Kidney capillary endothelial cell (primary cell): ENCODE results near the gene CORO1C.
"Not testable (repeated sequence)": the region's sequence is repeated elsewhere in the genome, so short reads cannot be mapped to it uniquely, and the experiment has no call there.

ENCODE experiments used
- DNase-seq: peaks from one replicate; pipeline ENCODE4 v3.0.0-alpha.2; 2018; ENCODE audit warnings: low spot score

CORO1C gene

DNA sequence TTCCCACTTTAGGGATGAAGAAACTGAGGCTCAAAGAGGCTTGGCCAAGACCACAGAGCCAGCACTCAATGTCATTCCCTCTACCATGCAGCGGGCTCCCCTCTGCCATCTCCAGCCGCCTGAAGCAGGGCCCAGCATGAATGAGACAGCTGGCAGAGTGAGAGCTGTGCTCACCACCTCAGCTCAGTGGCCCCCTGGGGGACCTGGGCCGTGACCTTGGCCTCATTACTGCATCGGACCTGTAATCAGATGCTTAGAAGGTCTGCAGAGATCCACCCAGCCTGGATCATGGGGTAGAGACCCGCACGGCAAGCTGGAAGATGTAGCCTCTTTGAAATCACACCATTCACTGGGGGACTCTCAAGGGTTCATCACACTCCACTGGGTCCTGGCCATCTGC is 22.7 kb upstream of the CORO1C start:
- DNase-seq: no peak

DNA sequence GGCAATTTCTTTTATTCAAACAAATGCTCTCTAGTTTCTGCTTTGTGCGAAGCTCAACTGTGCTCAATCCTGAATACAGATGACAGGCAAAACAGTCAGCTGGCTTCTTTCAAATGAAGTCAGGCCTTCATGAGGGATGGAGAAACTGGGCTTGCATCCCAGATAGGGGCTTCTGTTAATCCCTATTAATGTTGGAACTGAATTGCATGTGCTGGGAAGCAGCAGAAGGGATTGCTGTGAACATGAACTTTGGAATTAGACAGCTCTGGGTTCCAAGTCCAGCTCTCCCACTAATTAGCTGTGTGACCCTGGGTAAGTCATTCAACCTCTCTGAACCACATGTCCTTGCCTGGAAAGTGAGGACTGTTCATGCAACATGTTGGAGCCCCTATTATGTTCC is 21.1 kb upstream of the CORO1C start:
- no peak for DNase-seq

DNA sequence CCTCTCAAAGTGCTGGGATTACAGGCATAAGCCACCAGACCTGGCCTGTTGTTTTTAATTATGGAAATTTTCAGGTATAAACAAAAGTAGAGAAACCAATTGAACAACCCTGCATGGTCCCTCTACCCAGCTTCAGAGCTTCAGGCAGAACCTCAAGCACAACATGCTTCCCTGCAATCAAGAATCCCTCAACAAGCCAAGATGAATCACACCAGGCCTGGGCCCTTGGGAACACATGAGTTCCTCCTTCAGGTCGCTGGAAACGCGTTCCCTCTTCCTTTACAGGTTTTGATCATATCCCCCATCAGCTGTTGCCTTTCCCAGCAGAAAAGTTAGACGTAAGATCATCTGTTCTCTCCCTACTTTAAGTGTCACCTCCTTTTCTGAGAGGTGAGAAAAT is 20.5 kb upstream of the CORO1C start:
- DNase-seq: no peak

DNA sequence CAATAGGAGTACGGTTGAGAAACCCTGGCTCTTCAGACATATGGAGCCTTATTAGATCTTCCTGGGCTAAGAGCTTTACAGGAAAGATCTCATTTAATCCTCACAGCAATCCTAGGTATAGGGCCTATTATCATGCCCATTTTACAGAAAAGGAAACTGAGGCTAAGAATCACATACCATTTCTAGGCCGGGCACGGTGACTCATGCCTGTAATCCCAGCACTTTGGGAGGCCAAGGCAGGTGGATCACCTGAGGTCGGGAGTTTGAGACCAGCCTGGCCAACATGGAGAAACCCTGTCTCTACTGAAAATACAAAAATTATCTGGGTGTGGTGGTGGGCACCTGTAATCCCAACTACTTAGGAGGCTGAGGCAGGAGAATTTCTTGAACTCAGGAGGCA is 19.7 kb upstream of the CORO1C start:
- DNase-seq: not testable (repeated sequence)

DNA sequence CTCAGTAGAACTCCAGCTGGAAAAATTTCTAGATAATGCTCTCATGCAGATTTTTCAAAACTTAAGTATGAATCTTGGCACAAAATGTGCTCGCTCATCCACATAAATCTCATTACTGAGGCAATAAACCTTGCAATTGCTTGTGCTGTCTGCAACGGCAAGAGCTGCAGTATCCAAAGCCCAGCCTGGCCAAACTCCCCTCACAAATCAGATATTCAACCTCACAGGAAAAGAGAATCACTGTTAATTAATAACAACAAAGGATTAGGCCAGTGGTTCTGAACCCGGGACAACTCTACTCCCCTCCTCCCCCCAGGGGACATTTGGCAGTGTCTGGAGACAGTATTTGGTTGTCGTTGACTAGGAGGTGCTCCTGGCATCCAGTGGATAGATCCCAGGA is 19.2 kb upstream of the CORO1C start:
- no peak for DNase-seq

DNA sequence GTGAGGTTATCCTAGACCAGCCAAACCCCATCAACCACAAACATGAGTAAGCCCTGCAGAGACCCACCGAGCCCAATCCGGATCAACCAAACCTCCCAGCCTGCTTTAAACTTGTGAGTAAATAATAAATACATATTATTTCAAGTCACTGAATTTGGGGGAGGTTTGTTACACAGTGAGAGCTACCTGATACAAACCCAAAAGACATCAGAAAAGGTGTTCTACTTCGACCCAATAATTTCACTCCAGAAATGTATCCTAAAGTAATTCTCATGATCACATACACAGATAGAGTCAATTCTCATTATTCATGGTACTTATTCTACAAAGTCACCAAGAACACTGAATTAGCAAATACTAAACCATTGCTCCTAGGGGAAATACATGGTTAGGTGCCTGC is 16.2 kb upstream of the CORO1C start:
- DNase-seq: no peak

DNA sequence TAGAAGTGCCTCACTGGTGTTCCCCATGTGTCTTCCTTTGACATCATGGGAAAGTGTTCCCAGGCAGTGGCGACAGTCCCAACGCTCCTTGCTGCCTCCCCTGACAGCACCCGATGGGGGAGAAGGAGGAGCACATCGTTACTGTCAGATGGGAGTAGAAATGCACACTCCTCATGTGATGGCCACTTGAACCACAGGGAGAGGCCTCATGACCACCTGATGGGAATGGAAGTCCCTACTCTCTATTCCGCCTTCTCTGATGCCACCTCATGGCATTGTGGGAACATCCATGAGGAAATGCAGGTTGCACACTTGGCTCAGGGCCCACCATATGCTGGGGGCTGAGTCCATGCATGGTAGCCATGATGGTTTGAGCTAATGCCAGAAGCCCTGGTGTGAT is 14.3 kb upstream of the CORO1C start:
- no peak for DNase-seq

DNA sequence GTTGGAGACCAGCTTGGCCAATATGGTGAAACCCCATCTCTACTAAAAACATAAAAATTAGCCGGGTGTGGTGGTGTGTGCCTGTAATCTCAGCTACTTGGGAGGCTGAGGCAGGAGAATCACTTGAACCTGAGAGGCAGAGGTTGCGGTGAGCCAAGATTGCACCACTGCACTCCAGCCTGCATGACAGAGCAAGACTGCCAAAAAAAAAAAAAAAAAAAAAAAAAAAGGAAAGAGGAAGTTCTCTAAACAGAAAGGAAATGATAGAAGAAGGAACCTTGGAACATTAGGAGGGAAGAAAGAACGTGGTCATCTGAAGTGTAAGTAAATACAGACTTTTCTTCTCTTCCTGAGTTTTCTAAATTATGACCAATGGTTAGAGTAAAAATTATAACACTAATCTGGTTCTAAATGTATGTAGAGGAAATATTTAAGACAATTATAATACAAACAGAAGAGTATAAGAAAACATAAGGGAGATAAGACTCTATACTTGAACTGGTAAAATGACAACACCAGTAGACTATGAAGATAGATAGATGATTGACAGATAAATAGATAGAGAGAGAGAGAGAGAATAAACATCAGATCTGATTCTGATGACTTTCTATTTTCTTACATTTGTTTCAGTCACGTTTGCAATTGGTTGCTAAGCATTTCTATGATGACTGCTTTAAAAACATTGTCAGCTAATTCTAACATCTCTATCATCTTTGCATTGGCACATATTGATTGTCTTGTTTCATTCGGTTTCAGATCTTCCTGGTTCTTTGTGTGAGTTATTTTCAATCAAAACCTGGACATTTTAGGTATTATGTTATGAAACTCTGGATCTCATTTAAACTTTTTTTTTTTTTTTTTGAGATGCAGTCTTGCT is 12.9 kb upstream of the CORO1C start:
- DNase-seq: no peak

DNA sequence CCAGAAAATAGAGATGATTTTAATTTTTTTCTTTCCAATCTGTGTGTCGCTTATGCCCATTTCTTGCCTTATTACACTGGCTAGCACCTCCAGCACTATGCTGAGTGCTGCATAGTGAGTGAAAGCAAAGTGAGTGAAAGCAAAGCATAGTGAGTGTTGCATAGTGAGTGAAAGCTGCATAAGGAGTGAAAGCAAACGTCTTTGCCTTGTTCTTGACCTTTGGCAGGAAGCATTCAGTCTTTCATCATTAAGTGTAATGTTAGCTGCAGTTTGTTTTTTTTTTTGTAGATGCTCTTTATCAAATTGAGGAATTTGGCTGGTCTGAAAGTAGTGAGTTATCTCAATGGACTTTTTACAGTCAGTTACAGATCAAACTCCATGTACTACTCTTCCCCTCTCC is 6.9 kb upstream of the CORO1C start:
- no peak for DNase-seq

DNA sequence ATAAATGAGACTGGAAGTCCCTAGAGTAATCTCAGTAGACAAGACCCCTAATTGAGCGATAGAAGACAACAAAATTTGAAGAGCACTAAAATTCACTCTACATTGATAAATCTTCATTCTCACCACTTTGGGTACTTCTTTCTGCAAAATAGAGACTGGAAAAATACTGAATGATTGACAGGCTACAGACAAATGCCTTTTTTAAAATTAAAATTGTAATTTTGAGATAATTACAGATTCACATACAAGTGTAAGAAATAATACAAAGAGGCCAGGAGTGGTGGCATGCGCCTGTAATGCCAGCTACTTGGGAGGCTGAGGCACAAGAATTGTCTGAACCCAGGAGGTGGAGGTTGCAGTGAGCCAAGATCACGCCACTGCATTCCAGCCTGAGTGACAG is 4.5 kb upstream of the CORO1C start:
- no peak for DNase-seq

DNA sequence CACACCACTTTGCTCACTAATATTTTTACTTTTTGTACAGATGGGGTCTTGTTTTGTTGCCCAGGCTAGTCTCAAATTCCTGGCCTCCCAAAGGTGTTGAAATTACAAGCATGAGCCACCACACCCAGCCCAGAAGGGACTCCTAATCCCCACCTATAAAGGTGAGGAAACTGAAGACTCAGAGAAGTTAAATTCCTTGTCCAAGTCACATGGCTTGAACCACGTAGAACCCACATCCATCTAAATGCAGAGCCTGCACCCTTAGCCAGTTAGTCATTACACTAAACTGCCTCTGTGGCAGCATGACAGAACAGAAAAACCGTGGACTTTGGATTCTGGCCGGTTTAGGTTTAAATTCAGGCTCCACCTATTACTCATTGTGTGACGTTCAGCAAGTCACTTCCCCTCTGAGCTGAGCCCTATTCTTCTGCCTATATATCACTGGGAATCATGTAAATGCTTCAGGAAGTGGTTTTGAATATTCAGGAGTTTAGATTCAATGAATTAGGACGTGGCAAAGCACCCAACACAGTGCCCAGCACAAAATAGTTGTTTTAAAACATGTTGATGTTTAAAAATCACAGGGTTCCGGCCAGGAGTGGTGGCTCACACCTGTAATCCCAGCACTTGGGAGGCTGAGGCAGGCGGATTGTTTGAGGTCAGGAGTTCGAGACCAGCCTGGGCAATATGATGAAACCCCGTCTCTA is 3.0 kb upstream of the CORO1C start:
- peak; percentile 93 for DNase-seq

DNA sequence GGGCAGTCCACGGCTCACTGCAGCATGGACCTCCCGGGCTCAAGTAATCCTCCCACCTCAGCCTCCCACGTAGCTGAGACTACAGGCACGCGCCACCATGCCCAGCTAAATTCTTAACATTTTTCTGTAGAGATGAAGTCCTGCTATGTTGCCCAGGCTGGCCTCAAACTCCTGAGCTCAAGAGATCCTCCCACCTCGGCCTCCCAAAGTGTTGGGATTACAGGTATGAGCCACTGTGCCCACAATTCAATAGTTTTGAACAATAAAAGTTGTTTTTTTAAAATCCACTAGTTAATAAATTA is 1.9 kb upstream of the CORO1C start:
- not testable (repeated sequence) for DNase-seq

DNA sequence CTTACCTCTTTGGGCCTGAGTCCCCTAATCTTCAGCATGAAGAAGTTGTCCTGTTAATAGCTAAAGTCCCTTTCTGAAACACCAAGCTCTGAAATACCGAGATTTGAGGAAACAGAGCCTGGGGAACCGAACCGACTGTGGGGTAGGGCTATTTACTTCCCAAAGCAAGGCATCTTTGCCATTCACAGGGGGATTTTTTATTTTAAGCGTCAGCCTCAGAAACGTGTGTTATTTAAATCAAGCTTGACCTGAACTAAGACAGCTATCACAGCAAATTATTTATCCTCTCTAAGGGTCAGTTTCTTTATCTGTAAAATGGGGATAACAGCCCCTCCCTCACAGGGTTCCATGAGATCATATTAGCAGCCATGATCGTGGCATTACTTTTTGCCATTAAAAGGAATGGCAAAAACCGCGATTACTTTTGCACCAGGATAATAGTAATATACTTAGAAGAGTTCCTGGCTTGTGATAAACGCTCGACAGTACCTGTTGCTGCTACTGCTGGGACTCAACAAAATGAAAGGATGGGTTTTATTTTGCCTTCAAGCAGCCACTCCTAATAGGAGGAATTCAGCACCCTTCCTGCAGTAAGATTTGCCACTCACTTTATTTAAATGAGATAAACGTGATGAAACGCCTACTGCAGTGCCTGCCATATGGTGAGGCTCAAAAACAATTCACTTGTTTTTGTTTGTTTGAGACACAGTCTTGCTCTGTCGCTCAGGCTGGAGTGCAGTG is 1.3 kb upstream of the CORO1C start:
- no peak for DNase-seq

DNA sequence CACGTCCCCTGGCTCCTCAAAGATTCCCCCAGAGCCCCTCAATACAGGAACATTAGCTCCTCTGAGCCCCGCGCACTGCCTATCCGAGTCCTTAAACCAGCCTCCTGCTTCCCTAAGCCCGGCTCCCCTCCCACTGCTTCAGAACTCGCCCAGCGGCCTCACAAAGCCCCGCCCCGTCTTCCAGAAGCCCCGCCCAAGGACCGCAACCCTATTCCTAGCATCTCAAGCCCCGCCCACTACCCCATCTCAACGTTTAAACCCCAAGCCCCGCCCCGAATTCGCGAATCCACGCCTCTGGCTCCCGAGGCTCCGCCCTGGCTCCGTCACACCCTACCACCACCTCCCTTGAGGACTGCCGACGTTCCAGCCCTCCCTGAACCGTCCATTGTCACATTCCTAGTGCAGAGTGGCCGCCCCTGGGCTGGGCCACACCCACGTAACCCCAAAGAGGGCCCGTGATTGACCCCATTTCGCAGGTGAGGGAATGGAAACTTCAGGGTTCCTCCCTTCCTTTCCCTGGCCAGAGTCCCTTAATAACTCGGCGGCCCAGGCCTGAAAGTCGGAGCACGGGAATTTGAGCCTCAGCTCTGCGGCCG is 646 bp upstream of the CORO1C start:
- peak; percentile 98 for DNase-seq

DNA sequence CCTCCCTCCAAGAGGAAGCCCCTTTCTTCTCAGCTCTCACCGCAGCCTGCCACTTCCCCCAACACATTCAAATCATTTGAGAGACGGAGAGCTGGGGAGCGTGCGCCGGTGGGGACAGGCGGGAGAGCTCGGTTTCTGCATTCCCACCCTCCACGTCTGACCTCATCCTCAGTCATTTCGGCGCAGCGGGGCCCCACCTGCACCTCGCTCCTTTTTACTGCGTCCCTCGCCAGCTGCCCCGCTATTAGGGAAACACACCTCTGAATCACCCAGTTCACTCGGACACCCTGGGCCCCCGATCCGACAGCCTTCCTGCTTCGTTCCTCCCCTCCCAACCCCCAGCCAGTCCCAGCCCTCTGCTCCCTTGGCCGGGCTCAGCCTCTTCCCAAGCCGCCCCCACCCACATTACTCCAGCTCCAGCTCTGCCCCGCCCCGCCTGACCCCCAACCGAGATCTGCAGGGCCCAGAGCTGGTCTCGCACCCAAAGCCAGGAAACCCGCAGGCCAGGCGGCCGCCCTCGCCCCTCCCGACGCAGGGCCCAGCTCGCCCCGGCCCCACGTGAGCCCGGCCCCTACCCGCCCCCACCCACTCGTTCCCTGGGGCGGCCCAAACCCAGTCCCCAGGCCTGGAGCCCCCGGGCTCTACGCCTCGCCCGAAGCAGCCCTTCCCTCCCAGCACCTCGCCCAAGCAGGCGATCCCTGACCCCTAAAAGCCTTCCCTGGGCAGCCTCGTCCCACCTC is 783 bp downstream of the CORO1C start:
- DNase-seq: peak; percentile 40

DNA sequence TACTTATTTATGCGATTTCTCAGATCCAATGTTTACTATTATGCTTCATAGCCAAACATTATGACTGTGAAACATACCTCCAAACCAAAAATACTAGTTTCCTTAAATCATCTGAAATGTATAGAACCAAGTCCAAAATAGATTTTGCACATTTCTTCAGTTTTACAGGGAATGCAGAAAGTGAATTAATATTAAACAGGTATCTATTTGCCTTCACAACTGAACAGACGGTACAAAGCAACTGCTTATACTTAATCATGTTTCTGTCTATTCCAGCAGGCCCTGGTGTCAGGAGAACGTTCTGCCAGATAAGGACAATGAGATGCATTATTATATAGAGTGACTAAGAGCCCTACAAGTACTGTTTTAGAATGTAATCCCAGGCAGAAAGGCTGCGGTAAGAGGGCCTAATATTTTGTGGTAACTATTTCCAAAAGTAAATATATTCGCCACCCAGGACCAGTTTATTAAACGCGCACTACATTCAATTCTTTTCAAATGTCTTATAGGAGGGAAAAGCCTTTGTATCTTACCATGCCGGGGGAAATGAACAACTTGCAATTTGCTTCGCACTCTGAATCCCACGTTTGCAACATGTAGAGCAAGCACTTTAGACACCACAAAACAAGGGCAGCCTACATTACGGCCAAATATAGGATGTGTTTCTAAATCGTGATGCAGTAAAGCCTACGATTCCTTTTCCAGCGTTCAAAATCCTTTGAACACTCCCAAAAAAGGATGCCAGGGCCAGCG is 1.5 kb downstream of the CORO1C start:
- DNase-seq: peak; percentile 64

DNA sequence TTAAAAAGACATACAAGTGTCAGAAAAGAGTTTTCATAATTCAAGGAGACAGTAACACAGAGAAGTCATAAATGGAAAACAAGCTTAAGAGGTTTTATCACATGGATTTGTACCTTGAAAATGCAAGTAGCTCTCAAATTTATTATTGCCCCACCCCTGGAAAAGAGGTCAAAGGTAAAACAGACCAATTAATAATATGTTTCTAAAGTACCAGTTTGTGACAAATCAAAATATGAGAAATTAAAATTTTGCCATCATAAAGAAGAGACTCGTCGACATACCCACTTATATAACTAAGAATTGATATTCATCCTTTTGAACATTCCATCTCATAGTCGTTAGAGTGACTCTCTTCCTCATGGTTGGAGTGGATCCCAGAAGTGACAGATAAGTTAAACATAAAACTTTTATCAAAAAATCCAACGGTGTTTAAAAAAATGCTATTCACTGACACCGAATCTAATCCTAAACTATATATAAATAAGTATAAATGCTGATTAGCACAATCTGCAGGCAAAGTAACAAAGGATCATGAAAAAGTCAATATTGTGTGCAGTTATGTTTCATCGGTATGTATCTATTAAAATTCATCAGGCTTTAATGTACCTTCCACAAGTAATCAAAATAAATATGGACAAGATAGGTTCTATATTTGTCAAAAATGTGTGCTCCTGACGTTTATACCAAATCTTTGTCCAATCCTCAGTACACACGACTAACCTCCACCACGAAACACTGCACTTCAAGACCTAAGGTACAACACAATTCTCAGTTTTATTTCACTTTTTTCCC is 2.3 kb downstream of the CORO1C start:
- DNase-seq: no peak

DNA sequence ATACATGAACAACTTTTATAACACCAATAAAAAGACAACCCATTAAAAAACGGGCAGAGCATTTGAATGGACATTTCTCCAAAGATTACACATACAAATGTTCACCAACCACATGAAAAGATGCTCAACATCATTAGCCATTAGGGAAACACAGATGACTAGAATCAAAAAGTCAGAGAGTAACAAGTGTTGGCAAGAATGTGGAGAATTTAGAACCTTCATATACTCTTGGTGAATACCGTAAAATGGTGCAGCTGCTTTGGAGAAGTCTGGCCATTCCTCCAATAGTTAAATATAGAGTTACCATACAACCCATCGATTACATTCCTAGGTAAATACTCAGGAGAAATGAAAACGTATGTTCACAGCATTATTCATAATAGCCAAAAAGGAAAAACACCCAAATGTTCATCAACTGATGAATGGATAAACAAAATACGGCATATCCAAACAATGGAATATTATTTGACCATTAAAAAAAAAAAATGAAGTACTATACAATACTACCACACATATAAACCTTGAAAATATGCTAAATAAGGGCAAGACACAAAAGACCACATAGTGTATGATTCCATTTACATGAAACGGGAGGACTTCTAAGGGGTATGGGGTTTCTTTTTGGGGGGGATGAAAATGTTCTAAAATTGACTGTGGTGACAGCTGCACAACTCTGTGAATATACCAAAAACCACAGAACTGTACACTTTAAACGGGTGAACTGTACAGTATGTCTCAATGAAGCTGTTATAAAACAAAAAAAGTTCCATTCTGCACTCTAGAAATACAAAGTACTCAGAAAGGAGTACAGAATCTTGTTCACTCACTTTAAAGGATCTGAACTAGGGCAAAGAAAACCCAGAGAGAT is 3.2 kb downstream of the CORO1C start:
- no peak for DNase-seq

DNA sequence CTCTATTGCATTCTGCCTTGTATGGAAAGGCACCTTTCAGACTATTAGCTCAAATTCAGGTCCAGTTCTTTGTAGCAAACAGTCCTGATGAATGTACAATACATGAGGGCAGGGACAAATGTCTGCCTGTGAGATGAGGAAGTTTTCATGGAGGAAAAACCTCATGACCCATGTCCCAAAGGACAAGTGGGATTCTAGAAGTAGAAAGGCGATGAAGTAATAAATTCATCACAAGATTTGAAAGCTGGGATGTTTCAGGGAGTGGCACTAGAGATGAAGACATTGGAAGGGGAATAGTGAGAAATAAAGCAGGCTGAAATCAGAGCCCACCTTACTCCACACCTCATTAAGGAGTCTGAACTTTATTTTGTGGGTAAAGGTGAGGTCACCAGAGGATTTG is 4.2 kb downstream of the CORO1C start:
- DNase-seq: no peak

DNA sequence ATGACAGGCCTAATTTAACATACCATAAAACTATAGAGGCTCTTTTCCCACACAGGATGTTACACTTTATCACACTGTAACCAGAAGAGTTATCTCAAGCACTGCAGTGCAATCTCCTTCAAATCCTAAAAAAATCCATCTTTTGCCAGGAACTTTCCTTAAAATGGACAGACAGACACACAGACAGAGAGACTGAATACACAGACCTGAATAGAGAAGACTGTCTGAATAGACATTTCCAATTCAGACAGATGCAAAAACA is 6.5 kb downstream of the CORO1C start:
- DNase-seq: no peak
